Lower leg skin (tissue), 4 donors: ENCODE data around the gene PECR. TPM values are rescaled to one million over a fixed set of nuclear protein-coding genes. Genes with fewer than 3 reads are reported as not detected.

ENCODE experiments used
- DNase-seq, 2 donors: peaks; one replicate each; pipeline ENCODE4 v3.0.0-alpha.2; 2019; ENCODE audit warnings: low spot score in 2 of 2
- H3K4me3 ChIP-seq: fragments of 200-600 bp; sonication (generic); 2 replicates; pipeline ENCODE4 v1.5.1; 2017; ENCODE audit warnings: mild to moderate bottlenecking, low read depth; ENCODE audit not compliant: poor library complexity, severe bottlenecking
- POLR2A ChIP-seq, 2 donors: fragments of 450-650 bp; IDR thresholded peaks; one replicate each; pipeline ENCODE4 v1.6.1; 2016 to 2017; ENCODE audit warnings: antibody characterized with exemption in 2 of 2, mild to moderate bottlenecking in 1 of 2, moderate library complexity in 1 of 2
- WGBS, 2 donors: methylation state at CpG; one replicate each; pipeline ENCODE4 v1.1.5; 2018; 5-methylcytosine and 5-hydroxymethylcytosine counted together
- intact Hi-C: fragments of 100-400 bp; cut with DNase I; formaldehyde crosslinking; loops from one replicate; pipeline ENCODE4 v1.15.0; 2023; ENCODE audit warnings: low total_unique reads
- total RNA-seq, 4 donors: library from RNA; depleted of rRNA; stranded (reverse); fragments of >200 nt; gene quantifications; one replicate each; pipeline ENCODE4 v1.1.0, GENCODE V29; 2016
- TF ChIP-seq, protein P1 (sequence below), 3 donors: fragments of 450-650 bp; IDR thresholded peaks; one replicate each; pipeline ENCODE4 v1.5.1; 2016; ENCODE audit warnings: antibody characterized with exemption in 3 of 3, mild to moderate bottlenecking in 3 of 3, moderate library complexity in 2 of 3

PECR gene
- total RNA-seq, 4 donors from 2014 or later: 4.8 to 14.6 (median 9.2) TPM

DNA sequence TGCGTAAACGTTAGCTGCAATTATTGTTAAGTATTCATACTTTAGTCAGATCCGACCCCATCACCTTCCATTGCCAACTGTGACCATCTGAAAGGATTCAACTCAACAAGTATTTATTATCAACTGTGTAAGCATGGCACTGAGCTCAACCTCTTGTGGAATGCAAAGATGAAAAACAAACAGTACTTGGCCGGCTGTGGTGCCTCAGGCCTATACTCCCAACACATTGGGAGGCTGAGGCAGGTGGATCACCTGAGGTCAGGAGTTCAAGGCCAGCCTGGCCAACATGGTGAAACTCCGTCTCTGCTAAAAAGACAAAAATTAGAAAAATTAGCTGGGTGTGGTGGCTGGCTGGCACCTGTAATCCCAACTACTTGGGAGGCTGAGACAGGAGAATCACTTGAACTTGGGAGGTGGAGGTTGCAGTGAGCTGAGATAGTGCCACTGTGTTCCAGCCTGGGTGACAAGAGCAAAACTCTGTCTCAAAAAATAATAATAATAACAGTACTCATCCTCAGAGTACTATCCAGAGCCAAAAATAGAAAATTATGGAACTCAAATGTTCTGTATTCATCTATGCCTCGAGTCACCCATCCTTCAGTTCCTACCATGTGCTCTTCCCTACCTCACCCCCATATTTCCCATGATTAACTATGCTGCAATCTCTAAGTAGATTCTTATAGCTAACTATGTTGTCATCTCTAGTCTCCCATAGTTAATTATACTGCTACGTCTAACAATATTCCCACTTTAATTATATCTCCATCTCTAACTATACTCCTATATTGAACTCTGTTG, 59.6 kb downstream of the PECR start:
- H3K4me3 ChIP-seq: no peak overlapping the region
- intact Hi-C loops: loop anchor here (10.0 kb wide), 1 partner anchor 67 kb away; no protein-coding TSS in a partner anchor
- no peak for DNase-seq
- WGBS, 2 donors: 88 to 93% methylated on average over 7 of the region's 7 CpGs
- TF ChIP-seq POLR2A (IDR thresholded peaks at IDR 0.05): no peak
- TF ChIP-seq, protein P1, sequence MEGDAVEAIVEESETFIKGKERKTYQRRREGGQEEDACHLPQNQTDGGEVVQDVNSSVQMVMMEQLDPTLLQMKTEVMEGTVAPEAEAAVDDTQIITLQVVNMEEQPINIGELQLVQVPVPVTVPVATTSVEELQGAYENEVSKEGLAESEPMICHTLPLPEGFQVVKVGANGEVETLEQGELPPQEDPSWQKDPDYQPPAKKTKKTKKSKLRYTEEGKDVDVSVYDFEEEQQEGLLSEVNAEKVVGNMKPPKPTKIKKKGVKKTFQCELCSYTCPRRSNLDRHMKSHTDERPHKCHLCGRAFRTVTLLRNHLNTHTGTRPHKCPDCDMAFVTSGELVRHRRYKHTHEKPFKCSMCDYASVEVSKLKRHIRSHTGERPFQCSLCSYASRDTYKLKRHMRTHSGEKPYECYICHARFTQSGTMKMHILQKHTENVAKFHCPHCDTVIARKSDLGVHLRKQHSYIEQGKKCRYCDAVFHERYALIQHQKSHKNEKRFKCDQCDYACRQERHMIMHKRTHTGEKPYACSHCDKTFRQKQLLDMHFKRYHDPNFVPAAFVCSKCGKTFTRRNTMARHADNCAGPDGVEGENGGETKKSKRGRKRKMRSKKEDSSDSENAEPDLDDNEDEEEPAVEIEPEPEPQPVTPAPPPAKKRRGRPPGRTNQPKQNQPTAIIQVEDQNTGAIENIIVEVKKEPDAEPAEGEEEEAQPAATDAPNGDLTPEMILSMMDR (IDR thresholded peaks at IDR 0.05): no peak

DNA sequence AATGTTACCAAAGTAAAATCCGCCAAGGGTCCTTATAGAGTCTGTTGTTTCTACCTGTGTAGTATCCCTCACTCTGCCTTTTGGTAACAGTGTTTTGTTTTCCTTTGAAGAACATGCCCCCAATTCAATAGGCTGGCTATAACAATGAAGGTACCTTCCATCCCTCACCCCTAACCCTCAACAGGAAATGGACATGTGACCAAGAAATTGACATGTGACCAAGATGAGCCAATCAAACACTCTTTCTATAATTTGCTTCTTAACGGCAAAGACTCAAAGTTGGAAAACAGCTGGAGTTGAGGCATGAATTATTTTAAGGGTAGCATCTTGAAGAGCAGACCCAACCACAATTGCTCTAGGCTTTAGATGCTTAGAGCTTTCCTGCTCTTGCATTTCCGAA, 62.9 kb downstream of the PECR start:
- no peak for DNase-seq
- no peak overlapping the region for H3K4me3 ChIP-seq
- WGBS, 2 donors: 89 to 91% methylated on average over 3 of the region's 3 CpGs
- intact Hi-C loops: no loop called here
- TF ChIP-seq POLR2A (IDR thresholded peaks at IDR 0.05): no peak
- TF ChIP-seq, protein P1 (IDR thresholded peaks at IDR 0.05): no peak

DNA sequence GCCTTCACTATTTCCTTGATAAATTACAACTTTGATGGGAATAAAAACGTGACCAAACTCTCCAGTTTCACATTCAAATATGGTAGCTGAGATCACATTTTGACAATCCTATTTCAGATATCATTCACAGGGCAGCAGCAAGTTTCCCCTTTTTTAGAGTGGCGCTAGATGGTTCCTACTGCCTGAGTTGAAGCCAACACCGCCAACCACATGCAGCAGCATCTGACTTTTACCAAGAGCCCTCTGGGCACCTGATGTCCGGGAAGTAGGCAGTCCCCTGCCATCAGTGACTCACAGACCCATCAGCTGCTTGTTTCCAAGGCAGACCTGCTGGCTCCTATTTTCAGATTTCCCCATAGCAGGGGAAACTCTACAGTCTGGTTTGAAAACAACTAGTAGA, 64.2 kb downstream of the PECR start:
- TF ChIP-seq POLR2A (IDR thresholded peaks at IDR 0.05): no peak
- TF ChIP-seq, protein P1 (IDR thresholded peaks at IDR 0.05): no peak
- no peak for DNase-seq
- intact Hi-C loops: no loop called here
- H3K4me3 ChIP-seq: no peak overlapping the region
- WGBS, 2 donors: 57 to 70% methylated on average over 4 of the region's 4 CpGs

DNA sequence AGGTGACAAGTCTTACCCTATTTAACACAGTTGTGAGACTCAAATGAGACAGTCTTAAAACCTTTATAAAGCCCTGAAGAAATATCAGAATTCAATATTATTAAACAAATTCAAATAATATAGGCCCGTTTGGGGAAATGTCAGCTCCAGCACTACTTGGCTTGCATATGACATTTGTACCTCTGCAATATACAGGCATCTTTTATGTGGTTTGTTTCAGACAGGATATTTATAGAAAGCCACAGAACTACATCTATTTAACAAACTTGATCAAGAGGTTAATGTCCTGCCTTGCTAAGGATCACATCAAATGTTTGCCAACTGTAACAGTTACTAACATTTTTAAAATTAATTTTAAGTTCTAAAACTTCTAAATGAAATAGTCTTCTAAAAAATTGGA, 65.0 kb downstream of the PECR start:
- TF ChIP-seq POLR2A (IDR thresholded peaks at IDR 0.05): no peak
- TF ChIP-seq, protein P1 (IDR thresholded peaks at IDR 0.05): no peak
- no peak overlapping the region for H3K4me3 ChIP-seq
- intact Hi-C loops: no loop called here
- 70 to 78% methylated on average over 1 of the region's 1 CpG for WGBS, 2 donors
- no peak for DNase-seq

DNA sequence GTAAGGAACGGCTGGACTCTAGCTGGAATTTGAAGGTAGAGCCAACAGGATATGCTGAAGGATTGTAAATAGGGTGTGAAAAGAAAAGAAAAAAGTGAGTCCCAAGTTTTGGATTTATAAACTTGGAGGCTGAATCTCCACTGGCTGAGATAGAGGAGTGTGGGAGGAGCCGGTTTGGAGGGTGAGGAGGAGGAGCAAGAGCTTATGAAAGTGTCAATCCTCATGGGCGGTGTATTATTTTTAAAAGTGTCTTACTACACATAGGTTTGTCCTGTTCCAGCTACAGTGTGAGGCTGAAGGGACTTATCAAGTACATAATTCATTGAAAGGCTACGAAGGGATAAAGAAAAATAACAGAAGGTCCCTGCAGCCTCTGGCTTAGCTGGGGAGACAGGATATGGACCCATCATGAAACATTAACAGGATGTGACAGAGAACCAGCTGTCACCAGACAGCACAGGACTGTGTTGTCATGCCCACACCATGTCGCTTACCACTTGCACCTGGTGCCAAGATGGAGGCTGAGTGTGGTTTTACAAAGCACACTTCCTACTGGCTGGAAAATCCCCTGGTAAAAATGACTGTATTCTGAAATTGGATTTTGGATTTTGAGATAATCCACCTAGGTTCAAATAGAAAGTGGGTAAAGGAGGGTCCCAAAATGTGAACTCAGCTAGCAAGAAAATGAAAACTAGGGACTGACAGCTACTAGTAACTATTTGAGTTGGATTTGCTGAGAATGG, 65.7 kb downstream of the PECR start:
- DNase-seq: no peak
- TF ChIP-seq, protein P1 (IDR thresholded peaks at IDR 0.05): no peak
- no peak for TF ChIP-seq POLR2A (IDR thresholded peaks at IDR 0.05)
- intact Hi-C loops: no loop called here
- WGBS, 2 donors: 66 to 73% methylated on average over 5 of the region's 5 CpGs
- H3K4me3 ChIP-seq: no peak overlapping the region
